Stimulated activated naive CD8-positive, alpha-beta T cell treated with anti-CD3 and anti-CD28 coated beads, Interleukin-15, amount 100 ng/mL, for 72 hours (primary cell): ENCODE measurements around the gene ZDHHC3.

Experiments
- ATAC-seq: fragments of 150-1000 bp; cut with Tn5 transposase; 2 replicates; pipeline ENCODE4 v1.10.0; 2021; ENCODE audit warnings: mild to moderate bottlenecking, moderate library complexity
- DNase-seq, 2 donors: peaks; one replicate each; pipeline ENCODE4 v3.0.0; 2021 to 2022
- H3K27ac Mint-ChIP-seq, 2 donors: one replicate each; pipeline ENCODE4 v1.8.0; 2022; ENCODE audit warnings: mild to moderate bottlenecking in 2 of 2, mixed read lengths in 2 of 2, moderate library complexity in 2 of 2
- H3K27me3 Mint-ChIP-seq: one replicate; pipeline ENCODE4 v1.8.0; 2022; ENCODE audit warnings: mixed read lengths
- H3K4me1 Mint-ChIP-seq: one replicate; pipeline ENCODE4 v1.8.0; 2022; ENCODE audit warnings: mild to moderate bottlenecking, mixed read lengths
- H3K4me3 Mint-ChIP-seq, 2 donors: one replicate each; pipeline ENCODE4 v1.8.0; 2022; ENCODE audit warnings: mild to moderate bottlenecking in 2 of 2, mixed read lengths in 2 of 2, moderate library complexity in 1 of 2
- H3K9me3 Mint-ChIP-seq, 2 donors: one replicate each; pipeline ENCODE4 v1.8.0; 2022; ENCODE audit warnings: mixed read lengths in 2 of 2

The ZDHHC3 gene

GRCh38 chr3:44883999-44884431, 92.0 kb downstream of the ZDHHC3 start:
- no peaks in the 10 kb centered on the region for H3K4me1 Mint-ChIP-seq
- no peak for DNase-seq
- H3K4me3 Mint-ChIP-seq: no peak overlapping the region
- no peak for ATAC-seq
- no peaks in the 10 kb centered on the region for H3K9me3 Mint-ChIP-seq
- H3K27me3 Mint-ChIP-seq: peaks cover 20% of the 10 kb centered on the region
- no peak overlapping the region for H3K27ac Mint-ChIP-seq

GRCh38 chr3:44883213-44883955, 92.6 kb downstream of the ZDHHC3 start:
- Mint-ChIP-seq H3K27ac (no peak overlapping the region), H3K4me1 (no peaks in the 10 kb centered on the region), H3K4me3 (no peak overlapping the region), H3K27me3 (peaks cover 20% of the 10 kb centered on the region), H3K9me3 (no peaks in the 10 kb centered on the region)
- DNase-seq (no peak), ATAC-seq (no peak)

- no peaks in the 10 kb centered on the region for H3K9me3 Mint-ChIP-seq
- ATAC-seq: no peak
- H3K27ac Mint-ChIP-seq: no peak overlapping the region
- peaks cover 7% of the 10 kb centered on the region for H3K27me3 Mint-ChIP-seq
- DNase-seq: no peak
- H3K4me3 Mint-ChIP-seq: no peak overlapping the region
- no peaks in the 10 kb centered on the region for H3K4me1 Mint-ChIP-seq
These were observed 95.7 kb downstream of the ZDHHC3 start for GRCh38 chr3:44880284-44880683.

GRCh38 chr3:44877333-44877732, 98.6 kb downstream of the ZDHHC3 start:
- no peak overlapping the region for H3K27ac Mint-ChIP-seq
- no peaks in the 10 kb centered on the region for H3K4me1 Mint-ChIP-seq
- no peak for ATAC-seq
- H3K27me3 Mint-ChIP-seq: peaks cover 2% of the 10 kb centered on the region
- no peak for DNase-seq
- no peaks in the 10 kb centered on the region for H3K9me3 Mint-ChIP-seq
- H3K4me3 Mint-ChIP-seq: no peak overlapping the region

- DNase-seq (no peak), ATAC-seq (no peak)
- no peaks in the 10 kb centered on the region for H3K4me1 Mint-ChIP-seq
- H3K4me3 Mint-ChIP-seq: no peak overlapping the region
- H3K27me3 Mint-ChIP-seq: no peaks in the 10 kb centered on the region
- peak overlapping the region in 1 of 2 donors; percentile 48 for H3K27ac Mint-ChIP-seq
- H3K9me3 Mint-ChIP-seq: no peaks in the 10 kb centered on the region
These were observed 100.4 kb downstream of the ZDHHC3 start for GRCh38 chr3:44875596-44875995.
